Measurements from ENCODE around the gene PAK1. TPM values are rescaled to one million over a fixed set of nuclear protein-coding genes. Genes with fewer than 3 reads are reported as not detected.
A peak's percentile ranks its signal among the peaks of the same experiment; 100 is the strongest.
"Not testable (repeated sequence)": the region's sequence is repeated elsewhere in the genome, so short reads cannot be mapped to it uniquely, and the experiment has no call there.

PAK1 gene
- total RNA-seq, 1 experiment from 2014 or later = 126 TPM

DNA sequence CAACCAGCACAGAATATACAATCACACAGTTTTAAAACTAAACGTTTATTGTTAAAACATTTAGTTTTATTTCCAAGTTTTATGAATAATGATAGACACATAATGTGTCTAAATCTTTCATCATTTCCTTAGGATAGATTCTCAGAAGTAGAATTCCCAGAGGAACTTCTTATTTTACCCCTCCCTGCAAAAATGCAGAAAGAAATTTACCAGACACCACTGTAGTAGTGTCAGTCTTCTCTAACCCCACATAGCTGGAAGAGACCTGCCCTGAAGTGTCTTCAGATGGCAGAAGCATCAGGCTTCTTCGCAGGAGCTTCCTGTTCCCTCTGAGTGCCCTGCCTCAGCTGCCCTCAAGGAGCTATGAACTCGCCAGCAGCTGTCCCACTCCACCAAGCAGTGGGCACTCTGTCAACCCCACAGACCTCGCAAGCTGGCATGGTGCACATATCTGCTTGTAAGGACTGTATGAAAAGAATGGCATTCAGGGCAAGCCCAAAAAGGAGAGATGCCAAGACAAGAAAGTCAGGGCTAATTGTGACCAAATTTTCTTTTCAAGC lies 28.5 kb upstream of the PAK1 start:
- Histone ChIP-seq H3K36me3 (replicated peaks; ENCODE audit: control insufficient read depth, insufficient read depth, low read length) (no peaks in the 10 kb centered on the region), H3K27me3 (ENCODE audit: control insufficient read depth, insufficient read depth, low read length) (no peaks in the 10 kb centered on the region), H3K4me3 (ENCODE audit: insufficient read depth, low read depth, low read length) (no peak overlapping the region)
- no peak for DNase-seq

DNA sequence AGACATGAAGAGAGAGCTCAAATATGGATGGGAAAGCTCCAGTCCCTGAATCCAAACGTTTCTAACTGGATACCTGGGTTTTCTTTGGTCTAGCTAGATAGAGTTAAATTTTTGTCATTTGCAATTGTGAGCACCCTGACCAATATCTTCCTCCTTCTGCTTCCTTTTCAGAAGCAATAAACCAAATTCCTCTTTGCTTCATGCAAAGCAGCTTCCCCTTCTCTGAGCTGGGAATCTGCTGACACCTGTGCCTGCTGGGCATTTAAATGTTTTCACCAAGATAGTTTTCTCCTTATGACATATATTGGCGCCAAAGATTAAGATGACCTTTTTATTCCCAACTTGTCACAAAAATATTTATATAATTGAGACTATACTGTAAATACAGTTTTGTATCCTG lies 27.9 kb upstream of the PAK1 start:
- no peak for DNase-seq
- Histone ChIP-seq H3K36me3 (replicated peaks; ENCODE audit: control insufficient read depth, insufficient read depth, low read length) (no peaks in the 10 kb centered on the region), H3K4me3 (ENCODE audit: insufficient read depth, low read depth, low read length) (no peak overlapping the region), H3K27me3 (ENCODE audit: control insufficient read depth, insufficient read depth, low read length) (no peaks in the 10 kb centered on the region)

DNA sequence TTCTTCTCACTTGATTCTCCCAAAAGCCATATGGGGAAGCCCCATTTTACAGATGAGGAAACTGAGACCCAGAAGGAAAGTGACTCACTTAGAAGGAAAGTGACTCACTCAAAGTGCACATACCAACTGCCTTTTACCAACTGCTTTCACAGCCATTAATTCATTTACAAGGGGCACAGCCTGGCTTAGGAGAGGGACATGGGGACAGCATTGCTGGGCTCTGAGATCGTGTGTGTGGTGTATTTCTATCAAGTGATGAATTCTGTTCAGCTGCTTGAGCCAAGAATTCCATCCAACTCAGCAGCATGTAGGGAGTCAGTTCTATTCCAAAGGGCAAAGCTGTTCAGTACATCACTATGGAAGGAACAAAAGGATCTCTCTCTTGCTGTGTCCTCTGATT lies 23.5 kb upstream of the PAK1 start:
- H3K27me3 ChIP-seq (ENCODE audit: control insufficient read depth, insufficient read depth, low read length) = no peaks in the 10 kb centered on the region
- no peaks in the 10 kb centered on the region for H3K36me3 ChIP-seq (replicated peaks; ENCODE audit: control insufficient read depth, insufficient read depth, low read length)
- H3K4me3 ChIP-seq (ENCODE audit: insufficient read depth, low read depth, low read length) = no peak overlapping the region
- no peak for DNase-seq

DNA sequence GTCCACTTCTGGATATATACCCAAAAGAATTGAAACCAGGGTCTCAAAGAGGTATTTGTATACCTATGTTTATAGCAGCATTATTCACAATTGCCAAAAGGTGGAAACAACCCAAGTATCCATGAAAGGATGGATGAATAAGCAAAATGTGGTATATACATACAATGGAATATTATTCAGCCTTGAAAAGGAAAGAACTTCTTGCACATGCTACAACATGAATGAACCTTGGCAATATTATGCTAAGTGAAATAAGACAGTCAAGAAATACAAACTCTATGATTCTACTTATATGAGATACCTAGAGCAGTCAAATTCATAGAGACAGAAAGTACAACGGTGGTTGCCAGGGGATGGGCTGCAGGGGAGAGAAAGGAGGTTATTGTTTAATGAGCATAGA lies 21.6 kb upstream of the PAK1 start:
- Histone ChIP-seq H3K4me3 (ENCODE audit: insufficient read depth, low read depth, low read length) (no peak overlapping the region), H3K27me3 (ENCODE audit: control insufficient read depth, insufficient read depth, low read length) (no peaks in the 10 kb centered on the region), H3K36me3 (replicated peaks; ENCODE audit: control insufficient read depth, insufficient read depth, low read length) (no peaks in the 10 kb centered on the region)
- no peak for DNase-seq

DNA sequence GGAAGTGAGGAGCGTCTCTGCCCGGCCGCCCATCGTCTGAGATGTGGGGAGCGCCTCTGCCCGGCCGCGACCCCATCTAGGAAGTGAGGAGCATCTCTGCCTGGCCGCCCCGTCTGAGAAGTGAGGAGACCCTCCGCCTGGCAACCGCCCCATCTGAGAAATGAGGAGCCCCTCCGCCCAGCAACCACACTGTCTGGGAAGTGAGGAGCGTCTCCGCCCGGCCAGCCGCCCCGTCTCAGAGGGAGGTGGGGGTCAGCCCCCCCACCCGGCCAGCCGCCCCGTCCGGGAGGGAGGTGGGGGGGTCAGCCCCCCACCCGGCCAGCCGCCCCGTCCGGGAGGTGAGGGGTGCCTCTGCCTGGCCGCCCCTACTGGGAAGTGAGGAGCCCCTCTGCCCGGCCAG lies 16.1 kb upstream of the PAK1 start:
- not testable (repeated sequence) for H3K36me3 ChIP-seq (replicated peaks; ENCODE audit: control insufficient read depth, insufficient read depth, low read length); H3K27me3 ChIP-seq (ENCODE audit: control insufficient read depth, insufficient read depth, low read length); H3K4me3 ChIP-seq (ENCODE audit: insufficient read depth, low read depth, low read length); DNase-seq

DNA sequence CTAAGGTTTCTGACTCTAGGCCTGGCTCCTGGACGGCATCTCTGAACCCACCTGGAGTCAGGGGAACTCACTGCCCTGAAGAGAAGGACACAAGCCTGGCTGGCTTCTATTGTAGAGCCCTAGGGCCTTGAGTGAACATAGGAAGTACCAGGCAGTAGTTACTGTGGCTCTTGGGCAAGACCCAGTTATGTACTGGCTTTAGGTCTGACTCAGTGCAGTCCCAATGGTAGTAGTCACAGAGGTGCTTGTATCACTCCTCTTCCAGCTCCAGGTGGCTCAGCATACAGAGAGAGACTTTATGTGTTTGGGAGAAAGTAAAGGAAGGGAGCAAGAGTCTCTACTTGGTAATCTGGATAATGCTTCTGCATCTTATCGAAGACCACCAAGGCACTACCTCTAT lies 13.9 kb upstream of the PAK1 start:
- Histone ChIP-seq H3K27me3 (ENCODE audit: control insufficient read depth, insufficient read depth, low read length) (no peaks in the 10 kb centered on the region), H3K36me3 (replicated peaks; ENCODE audit: control insufficient read depth, insufficient read depth, low read length) (no peaks in the 10 kb centered on the region), H3K4me3 (ENCODE audit: insufficient read depth, low read depth, low read length) (no peak overlapping the region)
- DNase-seq = no peak

DNA sequence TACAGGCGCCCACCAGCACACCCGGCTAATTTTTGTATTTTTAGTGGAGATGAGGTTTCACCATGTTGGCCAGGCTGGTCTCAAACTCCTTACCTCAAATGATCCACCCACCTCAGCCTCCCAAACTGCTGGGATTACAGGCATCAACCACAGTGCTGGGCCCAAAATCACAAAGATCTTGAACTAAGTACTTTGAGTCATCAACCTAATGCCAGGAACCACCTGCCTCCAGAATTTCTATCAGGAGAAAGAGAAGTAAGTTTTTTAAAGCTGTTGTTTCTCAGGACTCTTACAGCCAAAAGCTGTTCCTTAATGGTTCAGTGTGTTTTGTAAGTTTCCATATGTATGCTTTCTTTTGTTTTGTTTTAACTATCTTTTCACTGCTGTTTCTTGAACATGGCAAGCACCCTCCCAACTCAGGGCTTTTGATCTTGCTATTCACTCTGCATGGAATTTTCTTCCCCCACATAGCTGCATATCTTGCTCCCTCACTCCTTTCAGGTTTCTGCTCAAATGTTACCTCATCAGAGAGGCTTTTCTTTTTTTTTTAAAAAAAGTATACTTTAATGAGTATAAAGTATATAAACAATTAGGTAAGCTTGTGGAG lies 6.0 kb upstream of the PAK1 start:
- DNase-seq = peak; percentile 49
- Histone ChIP-seq H3K27me3 (ENCODE audit: control insufficient read depth, insufficient read depth, low read length) (no peaks in the 10 kb centered on the region), H3K4me3 (ENCODE audit: insufficient read depth, low read depth, low read length) (no peak overlapping the region), H3K36me3 (replicated peaks; ENCODE audit: control insufficient read depth, insufficient read depth, low read length) (no peaks in the 10 kb centered on the region)

DNA sequence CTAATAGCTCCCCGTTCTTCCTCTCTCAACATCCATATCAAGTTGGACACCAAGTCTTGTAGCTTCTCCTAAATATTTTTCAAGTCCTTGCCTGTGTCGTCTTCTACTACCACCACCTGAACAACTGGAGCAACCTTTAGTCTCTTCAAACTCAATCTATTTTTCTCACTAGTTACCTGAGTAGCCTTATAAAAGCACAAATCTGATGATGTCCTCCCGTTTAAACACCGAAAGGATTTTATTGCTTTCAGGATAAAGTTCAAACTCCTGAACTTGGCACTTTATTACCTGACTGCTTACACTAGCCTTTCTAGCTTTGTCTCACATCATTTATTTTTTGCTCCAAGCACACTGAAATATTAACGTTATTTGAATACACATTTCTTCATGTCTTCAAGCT lies 1.3 kb upstream of the PAK1 start:
- H3K36me3 ChIP-seq (replicated peaks; ENCODE audit: control insufficient read depth, insufficient read depth, low read length) = no peaks in the 10 kb centered on the region
- no peaks in the 10 kb centered on the region for H3K27me3 ChIP-seq (ENCODE audit: control insufficient read depth, insufficient read depth, low read length)
- no peak overlapping the region for H3K4me3 ChIP-seq (ENCODE audit: insufficient read depth, low read depth, low read length)
- DNase-seq = no peak

DNA sequence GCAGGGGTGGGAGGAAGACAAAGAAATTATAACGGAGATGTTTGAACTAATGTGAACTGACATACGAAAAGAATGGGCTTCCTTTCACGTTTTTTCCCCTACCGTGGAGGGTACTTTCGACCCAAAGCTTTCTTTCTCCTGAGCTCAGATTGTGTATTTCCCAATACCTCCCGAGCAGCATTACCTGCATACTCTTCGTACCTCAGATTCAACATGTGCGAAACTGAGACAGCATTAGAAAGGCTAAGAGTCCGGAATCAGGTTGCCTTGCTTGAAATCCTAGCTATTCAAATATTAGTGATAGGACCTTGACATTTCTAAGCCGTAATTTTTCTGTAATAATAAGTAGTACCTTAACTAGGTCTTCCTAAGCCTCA lies 778 bp upstream of the PAK1 start:
- Histone ChIP-seq H3K4me3 (ENCODE audit: insufficient read depth, low read depth, low read length) (peak overlapping the region; percentile 74), H3K27me3 (ENCODE audit: control insufficient read depth, insufficient read depth, low read length) (no peaks in the 10 kb centered on the region), H3K36me3 (replicated peaks; ENCODE audit: control insufficient read depth, insufficient read depth, low read length) (no peaks in the 10 kb centered on the region)
- DNase-seq = no peak

DNA sequence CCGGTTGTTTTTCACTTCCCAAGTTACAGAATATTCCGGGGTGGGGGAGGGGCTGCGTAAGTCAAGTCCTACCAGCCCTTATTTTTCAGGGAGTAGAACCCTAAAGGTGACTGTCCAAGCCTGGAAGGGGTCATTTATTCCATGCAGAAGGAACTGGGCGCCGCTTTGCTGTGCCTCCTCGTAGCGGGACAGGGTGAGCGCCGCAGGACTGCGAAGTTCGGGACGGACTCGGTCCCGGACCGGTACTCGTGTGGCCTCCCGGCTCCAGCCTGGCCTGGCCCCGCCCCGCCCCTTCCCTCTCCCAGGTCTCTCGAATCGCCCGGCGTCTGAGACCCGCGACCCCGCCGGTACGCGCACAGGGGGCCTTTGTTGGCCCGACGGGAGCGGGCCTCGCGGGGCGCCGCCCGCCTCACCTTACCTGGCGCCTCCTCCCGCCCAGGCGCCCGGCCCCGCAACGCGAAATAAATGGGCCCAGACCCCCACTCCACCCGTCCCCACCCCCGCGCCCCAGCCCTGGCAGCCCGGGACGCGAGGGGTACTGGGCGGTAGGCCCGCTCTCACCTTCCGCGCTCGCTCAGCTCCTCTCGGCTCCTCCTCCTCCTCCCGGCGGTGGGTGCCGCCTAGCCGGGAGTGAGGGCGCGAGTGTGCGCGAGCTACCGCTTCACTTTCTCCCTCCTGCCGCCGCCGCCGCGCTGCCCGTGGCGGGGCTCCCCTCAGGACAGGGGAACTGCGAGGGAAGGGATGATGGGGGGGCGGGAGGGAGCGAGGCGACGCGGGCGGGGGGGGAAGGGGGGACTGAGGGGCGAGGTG lies 698 bp downstream of the PAK1 start:
- H3K27me3 ChIP-seq (ENCODE audit: control insufficient read depth, insufficient read depth, low read length) = no peaks in the 10 kb centered on the region
- peak; percentile 86 for DNase-seq
- H3K36me3 ChIP-seq (replicated peaks; ENCODE audit: control insufficient read depth, insufficient read depth, low read length) = no peaks in the 10 kb centered on the region
- H3K4me3 ChIP-seq (ENCODE audit: insufficient read depth, low read depth, low read length) = peak overlapping the region; percentile 74

DNA sequence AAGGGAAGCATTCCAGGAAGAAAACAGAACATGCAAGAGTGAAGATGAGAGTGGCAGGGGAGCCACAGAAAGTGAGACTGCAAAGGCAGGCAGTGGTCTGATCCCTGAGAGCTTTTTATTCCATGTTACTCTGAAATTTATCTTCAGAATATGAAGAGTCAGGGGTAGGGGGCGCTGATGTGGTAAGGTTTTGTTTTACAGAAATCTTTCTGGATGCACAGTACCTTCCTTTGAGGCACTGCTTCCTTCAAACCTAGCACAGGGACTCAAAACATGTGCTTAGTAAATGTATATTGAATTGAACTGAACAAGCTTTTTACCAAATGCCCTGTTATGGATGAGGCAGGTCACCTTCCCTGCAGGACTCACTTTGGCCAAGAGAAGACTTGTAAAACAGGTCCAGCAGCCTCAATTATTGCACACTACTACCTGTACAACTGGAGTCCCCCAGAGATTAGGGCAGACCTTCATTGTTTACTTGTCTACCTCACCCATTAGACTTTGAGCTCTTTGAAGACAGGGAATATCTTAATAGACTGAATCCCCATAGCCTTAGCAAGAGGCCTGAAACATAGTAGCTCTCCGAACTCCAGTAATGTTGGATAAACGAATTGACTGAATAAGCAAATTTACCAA lies 2.2 kb downstream of the PAK1 start:
- Histone ChIP-seq H3K4me3 (ENCODE audit: insufficient read depth, low read depth, low read length) (peak overlapping the region; percentile 74), H3K36me3 (replicated peaks; ENCODE audit: control insufficient read depth, insufficient read depth, low read length) (no peaks in the 10 kb centered on the region), H3K27me3 (ENCODE audit: control insufficient read depth, insufficient read depth, low read length) (no peaks in the 10 kb centered on the region)
- DNase-seq = peak; percentile 36

DNA sequence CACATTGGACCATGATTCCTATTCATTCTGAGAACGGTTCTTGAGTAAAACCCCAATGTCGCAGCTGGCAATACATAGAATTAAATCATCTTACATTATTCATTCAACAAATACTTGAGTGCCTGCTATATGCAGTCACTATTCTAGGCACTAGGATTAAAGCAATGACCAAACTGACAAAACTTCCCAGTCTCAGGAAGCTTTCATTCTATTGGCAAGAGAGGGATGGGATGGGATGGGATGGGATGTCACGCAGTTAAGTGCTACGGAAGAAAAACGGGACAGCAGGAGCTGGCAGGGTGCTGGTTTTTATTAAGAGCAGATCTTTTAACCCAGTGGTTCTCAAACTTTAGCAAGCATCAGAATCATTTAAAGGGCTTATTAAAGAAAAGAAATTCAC lies 2.9 kb downstream of the PAK1 start:
- H3K4me3 ChIP-seq (ENCODE audit: insufficient read depth, low read depth, low read length) = no peak overlapping the region; the same call in 1 of the 2 replicates
- H3K36me3 ChIP-seq (replicated peaks; ENCODE audit: control insufficient read depth, insufficient read depth, low read length) = no peaks in the 10 kb centered on the region
- no peaks in the 10 kb centered on the region for H3K27me3 ChIP-seq (ENCODE audit: control insufficient read depth, insufficient read depth, low read length)
- peak; percentile 48 for DNase-seq

DNA sequence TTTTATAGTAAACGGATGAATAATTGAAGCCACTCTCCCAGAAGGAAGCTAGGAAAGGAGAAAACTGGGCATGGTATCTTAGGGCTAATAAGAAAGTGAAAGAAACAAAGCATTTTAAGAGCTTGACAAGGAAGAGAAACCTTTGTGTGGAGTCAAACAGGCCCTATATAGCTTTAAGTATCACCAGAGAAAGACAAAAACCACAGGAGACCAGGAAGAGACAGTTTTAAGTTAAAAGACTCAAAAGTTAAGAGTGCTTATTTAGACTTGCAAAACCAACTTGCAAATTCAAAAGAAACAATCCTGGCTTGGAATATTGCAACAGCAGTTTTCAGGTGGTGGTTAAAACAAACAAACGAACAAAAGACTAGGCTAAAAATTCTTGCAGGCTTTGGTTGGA lies 3.4 kb downstream of the PAK1 start:
- H3K27me3 ChIP-seq (ENCODE audit: control insufficient read depth, insufficient read depth, low read length) = no peaks in the 10 kb centered on the region
- DNase-seq = no peak
- H3K4me3 ChIP-seq (ENCODE audit: insufficient read depth, low read depth, low read length) = no peak overlapping the region
- H3K36me3 ChIP-seq (replicated peaks; ENCODE audit: control insufficient read depth, insufficient read depth, low read length) = no peaks in the 10 kb centered on the region

DNA sequence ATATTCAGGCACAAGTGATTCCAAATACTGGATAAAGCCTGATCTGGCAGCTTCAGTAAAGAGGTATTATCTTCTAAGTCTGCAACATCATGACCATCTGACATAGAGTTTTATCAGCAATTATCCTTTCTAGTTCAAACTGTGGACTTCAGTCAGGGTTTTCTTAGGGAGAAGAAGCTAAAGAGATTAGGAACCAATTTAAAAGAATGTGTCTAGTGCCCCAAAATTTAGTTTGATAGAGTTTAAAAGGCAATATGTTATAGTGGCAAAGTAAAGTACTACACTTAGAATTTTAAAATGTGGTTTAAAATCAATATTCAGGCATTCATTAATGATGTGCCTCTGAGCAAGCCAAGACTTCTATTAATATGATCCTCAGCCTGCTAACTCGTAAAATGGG lies 5.4 kb downstream of the PAK1 start:
- no peak for DNase-seq
- no peaks in the 10 kb centered on the region for H3K36me3 ChIP-seq (replicated peaks; ENCODE audit: control insufficient read depth, insufficient read depth, low read length)
- H3K27me3 ChIP-seq (ENCODE audit: control insufficient read depth, insufficient read depth, low read length) = no peaks in the 10 kb centered on the region
- no peak overlapping the region for H3K4me3 ChIP-seq (ENCODE audit: insufficient read depth, low read depth, low read length)

DNA sequence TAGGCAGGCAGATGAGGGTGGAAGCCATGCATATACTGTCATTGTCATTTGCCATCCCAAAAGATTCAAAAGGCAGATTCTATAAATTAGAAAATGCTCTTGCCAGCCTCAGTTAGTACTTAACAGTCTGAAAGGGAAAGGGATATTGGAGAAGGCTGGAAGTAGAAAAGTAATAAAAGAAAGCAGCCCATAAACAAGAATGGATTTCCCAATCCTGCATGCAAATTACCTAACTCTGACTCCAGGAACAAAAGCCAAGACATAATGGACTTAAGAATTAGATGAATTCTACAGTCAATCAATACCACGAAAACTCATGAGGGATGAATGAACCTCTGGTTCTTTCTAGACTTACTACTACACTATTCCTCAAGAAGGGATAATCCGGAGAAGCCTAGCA lies 5.9 kb downstream of the PAK1 start:
- Histone ChIP-seq H3K4me3 (ENCODE audit: insufficient read depth, low read depth, low read length) (no peak overlapping the region), H3K27me3 (ENCODE audit: control insufficient read depth, insufficient read depth, low read length) (no peaks in the 10 kb centered on the region), H3K36me3 (replicated peaks; ENCODE audit: control insufficient read depth, insufficient read depth, low read length) (no peaks in the 10 kb centered on the region)
- no peak for DNase-seq
